Tibial nerve (tissue), 4 donors: Measurements from ENCODE around the gene NOSIP.

Experiments
- EP300 ChIP-seq, 2 donors: sonication (generic); formaldehyde crosslinking; IDR thresholded peaks; one replicate each; pipeline ENCODE4 v1.6.1; 2017; ENCODE audit warnings: antibody characterized with exemption in 2 of 2, mild to moderate bottlenecking in 1 of 2
- TF ChIP-seq, protein P1 (sequence below), 5 experiments: fragments of 200-600 bp in 3 of 5; fragments of 450-650 bp in 2 of 5; sonication (generic) in 3 of 5; IDR thresholded peaks; one replicate each; pipeline ENCODE4 v1.5.1; 2016 to 2019; ENCODE audit warnings: antibody characterized with exemption in 5 of 5, mild to moderate bottlenecking in 3 of 5, moderate library complexity in 2 of 5

DNA sequence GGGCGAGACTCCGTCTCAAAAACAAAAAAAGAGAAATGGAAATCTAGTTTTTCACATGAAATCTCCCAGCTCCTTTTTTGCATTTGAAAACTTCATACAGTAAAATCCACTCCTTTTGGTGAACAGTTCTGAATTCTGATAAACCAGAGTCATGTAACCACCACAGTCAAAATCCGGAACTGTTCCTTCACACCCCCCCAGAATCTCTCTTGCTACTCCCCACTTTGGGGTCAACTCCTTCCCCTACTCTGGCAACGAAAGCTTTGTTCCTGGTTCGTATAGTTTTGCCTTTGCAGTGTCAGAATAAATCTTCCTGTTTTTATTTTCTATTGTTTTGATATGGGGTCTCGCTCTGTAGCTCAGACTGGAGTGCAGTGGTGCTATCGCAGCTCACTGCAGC is 28.8 kb downstream of the NOSIP start:
- TF ChIP-seq, protein P1, sequence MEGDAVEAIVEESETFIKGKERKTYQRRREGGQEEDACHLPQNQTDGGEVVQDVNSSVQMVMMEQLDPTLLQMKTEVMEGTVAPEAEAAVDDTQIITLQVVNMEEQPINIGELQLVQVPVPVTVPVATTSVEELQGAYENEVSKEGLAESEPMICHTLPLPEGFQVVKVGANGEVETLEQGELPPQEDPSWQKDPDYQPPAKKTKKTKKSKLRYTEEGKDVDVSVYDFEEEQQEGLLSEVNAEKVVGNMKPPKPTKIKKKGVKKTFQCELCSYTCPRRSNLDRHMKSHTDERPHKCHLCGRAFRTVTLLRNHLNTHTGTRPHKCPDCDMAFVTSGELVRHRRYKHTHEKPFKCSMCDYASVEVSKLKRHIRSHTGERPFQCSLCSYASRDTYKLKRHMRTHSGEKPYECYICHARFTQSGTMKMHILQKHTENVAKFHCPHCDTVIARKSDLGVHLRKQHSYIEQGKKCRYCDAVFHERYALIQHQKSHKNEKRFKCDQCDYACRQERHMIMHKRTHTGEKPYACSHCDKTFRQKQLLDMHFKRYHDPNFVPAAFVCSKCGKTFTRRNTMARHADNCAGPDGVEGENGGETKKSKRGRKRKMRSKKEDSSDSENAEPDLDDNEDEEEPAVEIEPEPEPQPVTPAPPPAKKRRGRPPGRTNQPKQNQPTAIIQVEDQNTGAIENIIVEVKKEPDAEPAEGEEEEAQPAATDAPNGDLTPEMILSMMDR (IDR thresholded peaks at IDR 0.05), result no peak
- TF ChIP-seq EP300 (IDR thresholded peaks at IDR 0.05), result no peak
